Cerebellar cortex (tissue), 1 donor: ENCODE measurements around the gene OPRM1.

Source experiments
- DNase-seq: peaks from one replicate; pipeline ENCODE4 v3.0.0-alpha.2; 2015; ENCODE audit warnings: low spot score

OPRM1 gene

DNA sequence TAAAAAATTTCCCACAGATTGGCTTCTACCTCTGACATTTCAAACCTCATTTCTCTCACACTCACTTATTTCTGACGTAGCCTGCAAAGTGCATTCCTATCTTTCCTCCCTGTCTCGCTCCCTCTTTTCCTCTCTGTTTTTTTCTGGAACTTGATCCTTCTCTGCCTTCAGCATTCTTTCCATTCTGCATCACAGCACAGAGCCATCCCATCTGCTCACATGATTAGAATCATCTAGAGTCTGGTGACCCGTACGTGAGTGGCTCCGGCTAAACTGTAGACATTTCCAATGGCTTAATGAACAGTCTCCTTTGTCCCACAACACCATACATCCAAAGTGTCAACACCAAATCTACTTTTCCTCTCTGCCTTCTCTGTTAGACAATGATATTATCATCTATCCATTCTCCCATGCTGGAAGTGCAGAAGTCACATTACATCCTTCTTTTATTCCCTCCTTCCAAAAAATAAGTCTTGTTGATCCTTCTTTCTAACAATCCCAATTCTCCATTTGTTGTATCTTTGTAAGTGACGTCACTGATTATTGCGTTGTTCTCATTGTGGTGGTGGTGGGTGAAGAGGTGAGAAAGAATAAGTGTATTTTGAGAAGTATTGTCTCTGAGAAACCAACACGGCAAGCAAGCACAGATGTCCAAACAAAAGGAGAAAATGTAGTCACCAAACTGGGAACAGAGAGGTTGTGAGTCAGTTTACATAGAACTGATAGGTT, 41.6 kb downstream of the OPRM1 start:
- no peak for DNase-seq

DNA sequence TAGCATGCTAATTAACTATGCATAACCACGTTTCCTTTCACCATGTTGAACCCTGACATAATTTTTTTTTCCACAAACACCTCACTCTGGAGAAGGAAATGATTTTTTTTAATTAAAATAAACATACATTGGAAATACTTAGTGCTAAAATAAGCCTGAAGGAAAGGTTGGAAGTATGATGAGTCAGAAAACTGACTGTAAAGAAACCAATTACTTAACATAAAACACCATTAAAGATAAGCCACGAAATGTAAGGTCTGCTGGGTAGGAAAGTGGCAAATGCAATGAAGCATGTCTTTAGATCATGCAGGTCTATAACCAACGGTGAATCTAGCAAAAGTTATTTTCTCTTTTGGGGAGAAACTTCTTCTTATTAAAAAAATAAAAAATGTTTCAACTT, 47.5 kb downstream of the OPRM1 start:
- DNase-seq = no peak

DNA sequence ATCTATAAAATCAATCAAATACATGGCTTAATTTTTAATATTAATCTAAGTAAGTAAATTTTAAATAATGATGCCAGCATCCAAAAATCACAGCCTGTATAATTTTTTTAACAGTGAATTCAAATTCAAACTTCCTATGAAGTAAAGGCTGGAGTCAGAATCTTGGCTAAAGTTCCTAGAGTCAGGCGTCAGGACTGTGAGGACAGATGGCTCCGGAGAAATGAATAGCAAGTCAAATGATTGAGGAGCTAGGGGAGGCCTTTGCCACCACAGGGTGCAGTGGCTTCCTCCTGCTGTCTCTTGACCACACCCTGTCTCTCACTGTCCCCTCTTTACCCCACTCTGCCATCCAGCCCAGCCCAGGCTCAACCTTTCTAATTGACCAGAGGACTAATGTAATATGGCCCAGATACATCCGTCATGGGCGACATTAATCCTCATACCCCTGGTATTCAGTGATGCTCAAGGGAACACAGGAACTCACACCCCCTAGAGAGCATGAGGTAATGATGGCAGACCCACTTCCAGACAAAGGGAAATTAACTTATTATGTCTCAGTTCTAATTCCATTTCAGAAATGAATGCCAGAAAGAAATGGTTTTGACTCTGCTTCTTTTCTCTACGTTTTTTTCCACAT, 53.4 kb downstream of the OPRM1 start:
- DNase-seq = peak; percentile 61

DNA sequence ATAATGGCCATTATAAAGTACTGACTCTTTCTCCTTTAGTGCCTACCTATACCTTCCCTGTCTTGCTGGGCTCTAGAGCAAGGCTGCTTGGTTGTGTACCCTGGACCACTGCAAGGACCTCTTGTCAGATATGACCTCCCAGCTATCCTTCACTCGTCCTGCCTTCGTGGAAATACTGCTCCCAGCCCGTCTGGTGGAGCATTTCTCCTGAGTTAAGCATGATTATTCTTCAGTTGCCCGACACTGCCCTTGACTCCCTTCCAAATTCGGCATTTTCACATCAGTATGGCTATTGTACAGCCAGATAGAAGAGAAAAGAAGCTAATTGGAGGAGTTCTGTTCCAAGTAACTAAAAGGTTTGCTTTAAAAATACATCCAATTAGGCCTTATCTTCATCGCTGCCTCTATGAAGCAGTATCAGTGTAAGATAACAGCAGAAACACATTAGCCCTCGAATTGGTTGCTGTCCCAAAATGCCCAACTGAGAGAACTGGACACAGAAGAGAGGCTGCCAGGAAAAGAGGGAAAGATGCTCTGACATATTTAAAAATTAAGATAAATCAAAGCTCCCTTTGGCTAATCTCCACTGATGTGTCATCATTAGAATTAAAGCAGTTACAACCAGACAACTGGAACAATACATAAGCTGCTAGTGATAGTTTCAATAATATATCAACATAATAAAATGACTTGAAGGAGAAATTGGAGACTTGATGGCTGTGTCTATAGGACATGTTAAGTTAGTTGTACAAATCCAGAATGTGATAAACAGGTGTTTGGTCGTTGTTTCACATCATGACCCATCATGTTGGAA, 54.4 kb downstream of the OPRM1 start:
- DNase-seq = peak; percentile 58

DNA sequence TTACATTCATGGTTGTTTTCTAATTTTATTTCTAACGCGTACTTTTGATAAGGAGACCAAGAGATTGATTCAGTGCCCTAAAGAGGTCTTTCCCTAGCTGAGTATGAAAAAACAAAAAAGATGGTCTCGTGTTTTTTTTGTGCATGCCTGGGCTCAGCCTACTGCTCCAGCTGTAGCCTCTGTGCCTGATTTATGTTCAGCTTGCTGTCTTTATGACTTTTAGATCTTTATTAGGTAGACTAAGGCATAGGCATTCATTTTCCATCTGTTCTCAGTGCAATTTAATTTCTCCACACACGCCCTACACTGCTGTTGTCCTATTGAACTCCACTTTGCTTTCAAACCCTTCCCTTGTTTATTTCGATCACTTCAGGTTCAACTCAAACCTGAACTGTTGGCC, 56.5 kb downstream of the OPRM1 start:
- DNase-seq = no peak

DNA sequence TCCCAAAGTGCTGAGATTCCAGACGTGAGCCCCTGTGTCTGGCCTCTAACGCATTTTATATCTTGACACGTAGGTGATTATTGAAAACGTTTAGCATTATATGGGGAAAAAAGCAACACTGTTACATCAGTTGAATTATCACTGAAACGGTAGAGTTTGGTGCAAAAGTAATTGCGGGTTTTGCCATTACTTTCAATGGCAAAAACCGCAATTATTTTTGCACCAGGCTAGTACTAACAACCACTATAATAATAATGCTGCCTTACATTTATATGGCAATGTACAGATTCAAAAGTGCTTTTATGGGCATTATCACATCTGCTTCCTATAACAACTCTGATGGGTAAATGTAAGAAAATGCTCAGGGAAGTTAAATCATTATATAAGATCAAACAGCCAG, 57.3 kb downstream of the OPRM1 start:
- DNase-seq = no peak

DNA sequence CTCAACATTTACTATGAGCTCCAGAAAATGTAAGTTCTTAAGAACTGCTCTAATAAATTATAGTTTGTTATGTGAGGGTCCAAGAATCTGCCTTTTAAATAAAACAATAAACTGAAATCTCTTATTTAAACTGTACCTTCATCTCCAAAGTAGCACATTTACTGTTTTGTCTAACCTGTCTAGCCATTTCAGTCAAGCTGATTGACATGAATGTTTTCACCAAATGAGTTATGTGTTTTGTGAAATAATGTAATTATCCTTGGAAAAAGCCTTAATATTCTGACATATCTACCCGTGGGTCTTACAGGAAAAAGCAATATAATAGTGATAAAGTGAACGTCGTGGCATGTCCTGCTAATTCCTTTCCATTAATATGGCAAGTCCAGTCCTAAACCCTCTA, 57.8 kb downstream of the OPRM1 start:
- no peak for DNase-seq

DNA sequence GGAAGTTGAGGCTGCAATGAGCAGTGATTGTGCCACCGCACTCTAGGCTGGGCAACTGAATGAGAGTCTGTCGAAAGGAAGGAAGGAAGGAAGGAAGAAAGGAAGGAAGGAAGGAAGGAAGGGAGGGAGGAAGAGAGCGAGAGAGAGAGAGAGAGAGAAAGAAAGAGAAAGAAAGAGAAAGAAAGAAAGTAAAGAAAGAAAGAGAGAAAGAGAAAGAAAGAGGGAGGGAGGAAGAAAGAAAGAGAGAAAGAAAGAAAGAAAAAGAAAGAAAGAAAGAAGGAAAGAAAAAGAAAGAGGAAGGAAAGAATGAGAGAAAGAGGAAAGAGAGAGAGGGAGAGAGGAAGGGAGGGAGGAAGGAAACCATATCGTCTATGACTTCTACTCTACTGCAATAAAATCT, 60.2 kb downstream of the OPRM1 start:
- DNase-seq = no peak

DNA sequence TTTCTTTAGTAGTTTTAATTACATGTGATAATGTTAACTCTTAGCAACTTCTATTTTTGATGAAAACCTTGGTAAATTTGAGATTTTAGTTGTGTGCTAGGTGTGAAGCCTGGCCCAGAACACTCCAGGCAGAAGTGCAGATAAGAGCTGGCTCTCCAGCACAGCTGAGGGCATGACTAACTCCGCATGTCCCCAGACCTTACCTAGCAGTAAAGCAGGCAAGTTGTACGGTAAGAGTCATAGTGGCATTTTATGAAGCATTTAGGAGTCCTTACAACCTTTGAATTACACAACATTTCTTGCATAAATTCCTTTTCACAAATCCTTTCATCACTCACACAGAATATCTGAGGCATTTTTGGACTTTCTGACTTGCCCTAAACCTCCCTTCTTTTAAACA, 67.2 kb downstream of the OPRM1 start:
- DNase-seq = no peak

DNA sequence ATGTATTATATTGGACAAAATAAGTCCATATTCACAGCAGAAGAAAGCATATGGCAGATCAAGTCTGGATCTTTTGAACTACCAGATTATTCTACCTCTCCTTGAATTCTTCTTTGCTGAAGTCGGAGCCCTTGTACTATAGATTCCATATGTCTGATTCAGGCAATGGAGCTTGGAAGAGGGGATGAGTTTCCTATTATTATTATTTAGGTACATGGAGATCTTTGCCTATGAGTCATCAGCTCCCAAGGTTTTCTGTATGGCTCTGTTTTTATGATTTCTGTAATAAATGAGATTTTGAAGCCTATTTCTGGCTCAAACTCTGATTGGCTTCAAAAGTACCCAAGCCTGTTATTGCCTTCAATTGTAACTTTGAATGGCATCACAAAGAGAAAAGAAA, 72.0 kb downstream of the OPRM1 start:
- DNase-seq = no peak

DNA sequence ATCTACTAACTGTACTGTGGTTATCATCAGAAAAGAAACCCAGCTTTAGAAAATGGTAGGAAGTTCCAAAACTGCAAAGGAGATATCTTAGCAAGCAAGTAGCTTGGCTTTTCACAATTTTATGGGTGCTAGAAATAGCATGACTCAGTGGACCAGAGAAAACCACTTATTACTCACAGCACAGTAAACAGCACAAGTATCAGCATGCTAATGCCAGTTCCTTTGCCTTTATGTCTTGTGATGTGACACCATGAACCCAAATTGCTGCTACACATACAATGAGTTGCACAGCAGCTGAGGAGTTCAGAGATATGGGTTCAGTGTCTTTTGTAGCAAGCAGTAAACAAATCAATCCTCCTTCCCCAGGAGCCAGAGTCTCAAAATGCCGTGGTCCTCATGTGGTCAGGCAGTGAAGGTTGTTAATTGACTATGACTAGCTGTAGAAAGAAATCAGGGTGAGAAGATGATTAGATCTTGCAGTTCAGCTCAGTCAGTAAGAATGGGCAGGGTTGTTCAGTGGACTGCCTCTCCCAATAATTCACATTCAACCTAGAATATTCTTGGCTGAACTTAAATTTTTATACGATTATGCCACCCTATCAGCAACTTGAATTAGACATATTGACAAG, 73.3 kb downstream of the OPRM1 start:
- no peak for DNase-seq

DNA sequence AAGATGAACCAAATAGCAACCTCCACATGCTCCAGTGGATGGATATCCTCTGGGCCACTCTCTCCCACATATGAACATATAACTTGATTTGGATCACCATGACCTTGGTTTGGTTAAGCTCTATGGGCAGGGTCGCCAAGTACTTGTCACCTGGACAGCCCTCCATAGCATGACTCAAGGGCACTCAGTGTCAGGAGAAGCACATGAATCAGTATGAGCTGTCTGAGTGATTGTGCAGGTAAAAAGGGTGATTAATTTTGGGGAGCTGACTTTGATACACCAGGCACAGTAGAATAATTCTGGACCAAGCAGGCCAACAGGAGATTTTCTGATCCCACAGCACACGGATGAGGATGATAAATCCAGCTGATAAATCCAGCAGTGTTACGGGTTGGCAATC, 74.4 kb downstream of the OPRM1 start:
- DNase-seq = no peak

DNA sequence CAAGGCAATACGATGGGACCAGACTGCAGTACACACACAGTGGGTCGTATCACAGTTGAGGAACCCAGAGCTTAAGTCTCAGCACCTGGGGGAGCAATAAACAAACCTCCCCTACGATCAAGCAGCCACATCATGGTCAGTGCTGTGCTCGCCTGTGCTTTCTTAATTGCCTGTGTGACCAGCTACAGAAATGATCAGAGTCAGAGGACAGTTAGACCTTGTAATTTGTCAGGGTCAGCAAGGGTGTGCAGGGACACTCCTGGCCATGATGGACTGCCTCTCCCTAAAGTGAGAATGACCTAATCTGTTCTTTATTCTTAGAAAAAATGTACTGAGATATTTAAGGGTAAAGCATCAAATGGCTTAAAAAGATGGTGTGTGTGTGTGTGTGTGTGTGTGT, 78.4 kb downstream of the OPRM1 start:
- DNase-seq = no peak

DNA sequence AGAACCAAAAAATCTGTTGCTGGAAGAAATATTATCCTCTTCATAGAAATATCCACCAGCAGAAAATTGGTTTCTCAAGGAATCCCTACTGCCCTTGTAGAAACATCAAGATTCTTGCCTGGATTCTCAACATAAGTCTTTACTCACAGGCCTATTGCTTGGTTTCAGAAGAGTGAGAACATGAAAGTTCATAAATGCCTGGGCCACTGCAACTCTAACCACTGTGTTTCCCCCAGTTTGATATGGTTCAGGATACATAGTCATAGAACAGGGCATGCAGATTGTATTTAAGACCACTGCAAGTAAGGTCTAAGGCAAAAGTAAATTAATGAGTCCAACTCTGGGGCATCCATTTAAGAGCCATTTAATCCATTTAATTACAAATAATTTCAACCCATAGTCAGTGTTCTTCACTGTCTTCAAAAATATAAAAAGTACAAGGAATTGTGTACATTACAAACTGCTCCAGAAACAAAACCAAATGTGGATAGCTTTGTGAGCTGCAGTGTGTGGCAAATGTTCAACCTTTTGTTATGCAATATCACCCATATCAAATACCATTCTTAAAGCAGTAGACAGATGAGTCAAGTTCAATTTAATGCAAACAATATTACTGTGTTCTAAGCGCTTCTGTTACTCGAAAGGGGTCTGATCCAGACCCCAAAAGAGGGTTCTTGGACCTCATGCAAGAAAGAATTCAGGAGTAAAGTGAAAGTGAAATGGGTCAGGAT, 83.3 kb downstream of the OPRM1 start:
- DNase-seq = no peak

DNA sequence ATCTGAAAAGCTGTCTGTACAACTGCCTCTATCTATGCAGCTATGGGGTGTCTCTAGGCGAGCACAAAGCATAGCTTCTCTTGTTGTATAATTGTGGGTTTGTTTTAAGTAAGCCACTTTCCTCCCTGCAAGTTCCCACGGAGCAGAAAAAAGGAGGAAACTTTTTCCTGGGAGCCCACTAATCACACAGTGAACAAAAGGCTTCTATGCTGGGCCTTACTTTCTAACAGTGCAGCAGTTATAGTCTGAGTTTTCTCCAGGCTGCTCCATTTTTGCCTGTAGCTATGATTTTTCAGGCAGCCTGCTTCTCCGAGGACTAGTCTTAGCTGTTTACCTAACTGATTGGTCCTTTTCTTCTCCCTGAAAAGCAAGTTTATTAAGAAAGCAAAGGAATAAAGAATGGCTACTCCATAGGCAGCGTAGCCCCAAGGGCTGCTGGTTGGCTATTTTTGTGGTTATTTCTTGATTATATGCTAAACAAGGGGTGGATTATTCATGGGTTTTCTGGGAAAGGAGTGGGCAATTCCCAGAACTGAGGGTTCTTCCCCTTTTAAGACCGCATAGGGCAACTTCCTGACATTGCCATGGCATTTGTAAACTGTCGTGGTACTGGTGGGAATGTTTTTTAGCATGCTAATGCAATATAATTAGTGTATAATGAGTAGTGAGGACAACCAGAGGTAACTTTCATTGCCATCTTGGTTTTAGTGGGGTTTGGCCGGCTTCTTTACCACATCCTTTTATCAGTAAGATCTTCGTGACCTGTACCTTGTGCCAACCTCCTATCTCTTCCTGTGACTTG, 84.3 kb downstream of the OPRM1 start:
- DNase-seq = no peak

DNA sequence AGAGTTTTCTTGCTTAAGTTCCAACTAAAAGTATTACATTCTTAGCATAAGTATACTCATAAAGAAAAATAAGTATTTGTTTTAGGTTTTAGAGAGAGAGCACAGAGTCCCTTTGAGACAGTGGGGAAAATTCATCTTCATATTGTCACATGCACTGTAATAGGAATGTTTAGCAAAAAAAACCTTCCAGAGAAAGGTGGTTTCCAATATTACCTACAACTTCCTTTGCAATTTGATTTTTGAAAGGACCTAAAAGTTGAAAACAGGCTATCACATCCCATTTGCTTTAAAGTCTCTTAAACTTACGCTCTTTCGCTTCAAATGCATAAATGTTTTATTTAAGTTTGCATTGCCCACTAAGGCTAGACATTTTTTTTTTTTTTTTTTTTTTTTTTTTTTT, 86.4 kb downstream of the OPRM1 start:
- no peak for DNase-seq

DNA sequence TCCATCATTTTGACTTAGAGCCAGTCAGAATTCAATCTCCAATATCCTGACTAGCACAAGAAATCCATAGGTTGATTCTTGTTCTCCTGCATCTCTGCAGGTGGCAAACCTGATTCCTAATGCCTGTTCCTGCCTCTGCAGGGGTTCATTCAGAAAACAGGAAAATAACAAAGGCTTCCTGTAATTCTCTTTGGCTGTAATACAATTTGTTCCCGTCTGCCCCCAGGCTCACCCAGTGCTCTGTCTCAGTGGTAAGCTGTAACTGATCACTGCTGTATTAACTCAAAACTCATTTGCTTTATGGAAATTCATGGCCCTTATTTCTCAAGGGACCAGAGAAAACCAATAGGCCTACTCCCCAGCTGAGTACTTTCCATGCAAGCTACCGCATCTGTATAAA, 88.6 kb downstream of the OPRM1 start:
- DNase-seq = no peak

DNA sequence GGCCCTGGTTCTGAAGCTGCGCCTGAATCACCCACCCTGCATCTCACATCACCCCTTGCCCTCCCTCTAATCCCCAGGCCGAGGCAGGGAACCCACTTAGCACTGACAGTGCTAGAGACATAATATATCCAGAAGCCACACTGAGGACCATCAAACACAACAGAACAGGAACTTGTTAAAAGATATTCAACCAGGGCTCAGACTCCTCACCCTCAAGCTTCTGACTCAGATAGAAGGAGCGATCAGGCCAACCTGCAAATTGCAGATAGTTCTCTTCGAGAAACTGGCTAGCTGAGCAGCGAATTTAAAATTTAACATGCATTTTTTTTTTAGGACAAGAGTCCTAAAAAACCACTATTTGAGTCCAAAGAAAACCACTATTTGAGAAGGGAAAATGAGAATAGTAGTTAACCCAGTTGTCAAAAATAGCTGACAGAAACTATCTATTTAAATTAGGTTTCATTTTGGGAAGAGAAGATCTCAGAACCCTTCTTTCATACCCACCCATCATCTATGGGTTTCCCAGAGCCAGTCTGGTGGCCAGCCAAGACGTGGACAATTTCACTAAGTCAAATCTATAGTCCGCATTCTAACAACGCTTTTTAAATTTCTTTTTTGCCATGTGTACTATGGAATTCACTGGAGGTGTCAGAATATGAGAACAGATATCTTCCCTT, 95.6 kb downstream of the OPRM1 start:
- no peak for DNase-seq

DNA sequence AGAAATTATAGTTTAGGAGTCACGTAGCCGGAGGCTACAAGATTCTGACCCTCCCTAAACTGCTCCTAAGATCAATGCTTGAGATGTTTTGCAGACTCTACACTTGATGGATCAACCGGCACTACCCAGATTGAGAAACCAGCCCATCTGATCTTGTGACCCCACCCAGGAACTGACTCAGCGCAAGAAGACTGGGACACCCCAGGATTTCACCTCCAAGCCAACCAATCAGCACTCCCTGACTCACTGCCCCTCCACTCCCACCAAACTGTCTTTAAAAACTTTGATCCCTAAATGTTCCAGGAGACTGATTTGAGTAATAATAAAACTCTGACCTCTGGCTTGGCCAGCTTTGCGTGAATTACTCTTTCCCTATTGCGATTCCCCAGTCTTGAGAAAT, 99.8 kb downstream of the OPRM1 start:
- no peak for DNase-seq

DNA sequence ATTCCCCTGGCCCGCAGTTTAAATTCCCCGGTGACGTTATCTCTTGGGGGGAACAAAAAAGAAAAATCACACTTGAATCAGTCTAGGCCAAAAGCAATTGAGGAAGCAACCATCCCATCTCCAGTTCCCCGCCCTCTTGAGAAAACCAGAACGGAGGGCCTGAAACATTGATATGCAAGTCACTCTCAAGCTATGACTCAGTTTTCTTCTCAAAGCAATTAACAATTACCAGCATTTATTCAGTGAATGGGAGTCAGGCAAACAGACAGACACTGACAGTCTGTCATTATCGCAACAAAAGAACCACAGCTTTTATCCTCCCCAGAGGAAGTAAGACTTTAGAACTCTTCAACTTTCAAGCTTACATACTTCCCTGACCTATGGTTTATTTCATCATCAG, 100.9 kb downstream of the OPRM1 start:
- no peak for DNase-seq

DNA sequence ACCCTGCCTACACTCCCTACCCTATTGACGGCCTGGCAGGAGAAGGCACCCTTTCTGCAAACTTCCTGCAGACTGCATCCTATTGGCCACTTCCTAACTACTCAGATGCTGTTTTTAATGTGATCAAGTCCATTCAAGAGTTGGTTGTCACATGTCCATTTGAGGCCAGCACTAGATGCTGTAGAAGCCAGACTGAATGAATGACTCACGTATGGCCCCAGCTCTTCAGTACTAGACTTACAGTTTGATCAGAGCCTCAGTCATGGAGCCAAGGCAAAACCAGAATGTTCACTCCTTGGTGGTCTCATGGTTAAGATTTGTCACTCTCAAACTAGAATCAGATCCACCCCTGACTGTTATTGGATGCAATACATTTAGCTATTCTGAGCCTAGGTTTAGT, 101.7 kb downstream of the OPRM1 start:
- no peak for DNase-seq
